Nasal cavity respiratory epithelium epithelial cell of viscerocranial mucosa (primary cell): ENCODE results near the gene BDP1. TPM values are rescaled to one million over a fixed set of nuclear protein-coding genes. Genes with fewer than 3 reads are reported as not detected.

Experiments
- total RNA-seq: library from RNA; depleted of rRNA; stranded (reverse); fragments of >200 nt; gene quantifications from 2 replicates; pipeline ENCODE4 v1.2.3, GENCODE V29; 2014

BDP1 gene, protein sequence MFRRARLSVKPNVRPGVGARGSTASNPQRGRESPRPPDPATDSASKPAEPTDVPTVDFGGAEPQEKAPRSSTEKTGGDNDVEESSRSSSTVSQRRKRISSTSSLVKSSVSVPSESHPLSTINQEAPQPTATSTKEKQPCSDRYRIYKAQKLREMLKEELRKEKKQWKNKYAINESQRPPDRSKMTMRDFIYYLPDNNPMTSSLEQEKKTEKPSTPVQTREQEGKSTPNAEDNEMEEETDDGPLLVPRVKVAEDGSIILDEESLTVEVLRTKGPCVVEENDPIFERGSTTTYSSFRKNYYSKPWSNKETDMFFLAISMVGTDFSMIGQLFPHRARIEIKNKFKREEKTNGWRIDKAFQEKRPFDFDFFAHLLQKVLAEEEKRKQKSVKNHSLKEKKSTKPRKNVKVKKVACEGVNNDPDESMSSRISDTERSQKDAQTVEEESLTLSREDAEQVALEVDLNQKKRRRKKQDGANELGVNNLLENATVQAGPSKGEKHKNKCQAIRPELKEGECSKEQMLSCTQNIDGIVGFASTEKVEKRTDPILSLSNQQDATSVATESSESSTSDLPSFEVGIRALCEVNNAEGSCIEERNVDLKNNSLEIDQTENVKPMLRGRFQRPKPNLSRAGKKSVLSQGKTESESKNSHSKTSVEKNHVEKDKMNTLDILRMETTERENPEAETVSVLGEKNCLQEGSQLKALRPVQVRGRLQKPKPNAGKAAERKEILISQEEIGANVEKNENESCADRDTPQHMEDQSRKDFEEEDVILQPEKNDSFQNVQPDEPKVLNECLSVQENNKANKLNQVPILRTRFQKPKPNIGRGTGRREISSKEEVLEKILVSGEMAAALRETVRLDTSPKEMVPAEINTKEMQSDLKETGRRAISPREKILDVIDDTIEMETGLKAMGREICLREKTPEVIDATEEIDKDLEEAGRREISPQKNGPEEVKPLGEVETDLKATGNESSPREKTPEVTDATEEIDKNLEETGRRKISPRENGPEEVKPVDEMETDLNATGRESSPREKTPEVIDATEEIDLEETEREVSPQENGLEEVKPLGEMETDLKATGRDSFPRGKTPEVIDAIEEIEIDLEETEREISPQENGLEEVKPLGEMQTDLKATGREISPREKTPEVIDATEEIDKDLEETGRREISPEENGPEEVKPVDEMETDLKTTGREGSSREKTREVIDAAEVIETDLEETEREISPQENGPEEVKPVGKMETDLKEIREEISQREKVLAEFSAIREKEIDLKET (N-terminal part only)
- 24.3 and 34.5 TPM in 2 replicates for total RNA-seq

DNA sequence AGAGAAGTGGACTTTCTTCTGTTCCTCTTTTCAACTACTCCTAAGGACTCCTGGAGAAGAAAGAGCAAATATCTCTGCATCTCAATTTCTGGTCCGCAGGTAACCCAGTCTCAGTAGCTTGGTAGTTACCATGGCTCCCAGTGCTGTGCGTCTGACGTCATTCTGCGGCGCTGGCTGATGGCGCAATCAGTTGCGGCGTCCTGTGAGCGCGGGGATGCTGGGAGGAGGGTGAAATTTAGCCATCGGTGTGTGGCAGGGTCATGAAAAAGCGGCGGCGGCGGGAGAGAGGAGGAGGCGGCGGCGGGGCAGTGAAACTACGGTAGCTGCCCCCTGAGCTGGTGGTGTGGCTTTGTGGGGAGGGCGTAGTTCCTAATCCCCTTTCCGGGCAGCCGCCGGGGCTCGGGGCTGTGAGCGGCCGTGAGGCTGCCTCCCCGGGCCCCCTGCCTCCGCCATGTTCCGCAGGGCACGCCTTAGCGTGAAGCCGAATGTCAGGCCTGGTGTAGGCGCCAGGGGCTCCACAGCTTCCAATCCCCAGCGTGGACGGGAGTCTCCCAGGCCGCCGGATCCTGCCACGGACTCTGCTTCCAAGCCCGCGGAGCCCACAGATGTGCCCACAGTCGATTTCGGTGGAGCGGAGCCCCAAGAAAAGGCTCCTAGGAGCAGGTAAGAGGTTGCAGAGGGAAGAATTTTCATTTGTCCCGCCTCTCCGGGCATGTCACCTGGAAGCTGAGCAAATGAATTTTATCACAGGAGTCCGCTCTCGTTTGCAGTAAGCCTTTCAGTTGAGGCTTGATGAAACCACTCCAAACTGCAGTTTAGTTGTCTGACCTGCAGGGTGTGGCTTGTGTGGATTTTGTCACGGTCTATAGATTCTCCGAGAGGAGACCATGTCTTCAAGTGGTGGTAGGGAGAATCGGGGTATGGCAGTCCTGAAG lies at the start of gene BDP1:
Gene BDP1, plus strand, starts transcription at position 225 of the 935 bp plus-strand sequence. Its CDS starts 227 bp downstream, at position 452.

DNA sequence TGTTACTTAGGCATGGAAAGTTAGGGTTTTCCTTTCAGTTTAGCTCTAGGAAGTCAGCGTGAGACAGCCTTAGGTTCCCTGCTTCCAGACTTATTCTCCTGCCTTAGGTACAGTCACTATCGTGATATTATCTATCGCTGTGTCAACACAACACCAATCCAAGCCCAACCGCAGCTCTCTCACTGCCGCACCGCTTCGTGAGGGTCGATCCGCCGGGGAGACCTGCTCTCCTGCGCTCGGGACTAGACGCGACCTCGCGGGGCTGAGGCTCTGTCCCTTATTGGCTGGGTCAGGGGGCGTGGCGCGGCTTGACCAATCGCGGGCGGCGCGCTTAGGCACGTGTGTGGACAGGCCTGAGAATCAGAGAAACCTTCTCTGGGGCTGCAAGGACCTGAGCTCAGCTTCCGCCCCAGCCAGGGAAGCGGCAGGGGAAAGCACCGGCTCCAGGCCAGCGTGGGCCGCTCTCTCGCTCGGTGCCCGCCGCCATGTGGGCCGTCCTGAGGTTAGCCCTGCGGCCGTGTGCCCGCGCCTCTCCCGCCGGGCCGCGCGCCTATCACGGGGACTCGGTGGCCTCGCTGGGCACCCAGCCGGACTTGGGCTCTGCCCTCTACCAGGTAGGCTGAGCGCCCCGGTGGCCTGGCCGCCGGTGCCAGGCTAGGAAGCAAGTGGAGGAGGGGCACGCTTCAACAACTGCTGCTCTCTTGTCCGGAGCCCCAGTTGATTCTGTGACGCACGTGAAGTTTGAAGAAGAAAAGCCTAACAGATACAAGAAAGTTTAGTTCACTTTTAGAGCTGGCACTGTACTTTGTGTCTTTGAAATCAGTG lies 131.7 kb downstream of the BDP1 start, which contains the start of gene MCCC2:
Gene MCCC2, plus strand, starts transcription at position 400 of the 825 bp plus-strand sequence. Its CDS starts 86 bp downstream, at position 486.

Other genes starting within 250 kb of the BDP1 start
- gene MCCC2, start 131.7 kb downstream of the BDP1 start, total RNA-seq = 23.6 and 40.4 TPM in 2 replicates